HG03521 (cell line): Measurements from ENCODE around the gene C19orf25.
"Not testable (repeated sequence)": the region's sequence is repeated elsewhere in the genome, so short reads cannot be mapped to it uniquely, and the experiment has no call there.

ENCODE experiments used
- ATAC-seq: cut with Tn5 transposase; IDR thresholded peaks from one replicate; pipeline ENCODE4 v1.9.1; 2021; ENCODE audit warnings: mild to moderate bottlenecking, moderate library complexity; ENCODE audit not compliant: unreplicated experiment

C19orf25 gene

DNA sequence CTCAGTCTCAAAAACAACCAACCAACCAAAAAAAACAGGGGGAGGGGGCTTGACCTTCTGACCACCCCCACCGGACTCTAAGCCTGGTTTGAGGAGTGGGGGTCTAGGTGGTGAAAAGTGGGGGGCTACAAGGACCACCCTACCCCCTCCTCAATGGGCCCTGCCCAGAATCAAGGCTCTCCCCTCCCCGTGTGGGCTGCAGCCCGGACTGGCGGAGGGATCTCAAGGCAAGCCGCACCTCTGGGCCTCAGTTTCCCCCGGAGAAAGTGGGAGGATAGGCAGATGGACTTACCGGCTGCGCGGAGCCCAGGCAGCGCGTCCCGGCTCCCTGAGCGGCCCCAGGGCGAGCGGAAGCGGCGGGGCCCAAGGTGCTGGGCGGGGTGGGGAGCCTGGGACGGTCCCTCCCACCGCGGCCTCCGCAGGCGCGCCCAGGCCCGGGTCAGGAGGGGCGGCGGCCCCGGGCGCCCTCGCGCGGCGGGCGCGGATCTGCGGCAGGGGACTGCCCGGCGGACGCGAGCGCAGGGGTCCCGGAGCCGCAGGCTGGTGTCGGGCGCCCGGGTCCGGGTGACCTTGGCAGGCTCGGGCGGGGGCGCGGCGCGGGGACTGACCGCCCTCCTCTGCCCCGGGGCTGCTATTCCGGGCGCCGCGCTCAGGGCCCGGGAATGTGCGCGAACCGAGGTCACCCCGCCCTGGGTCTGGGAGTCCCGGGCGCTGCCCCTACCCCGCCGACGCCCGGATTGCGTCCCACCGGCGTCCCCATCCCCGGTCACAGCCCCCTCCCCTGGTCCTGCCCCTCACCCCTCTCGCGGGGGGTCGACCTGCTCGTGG is 33.9 kb upstream of the C19orf25 start, which contains the start of gene ADAMTSL5:
ADAMTSL5 (minus strand) TSS at position 349 of the 828 bp plus-strand sequence. CDS start 2,076 bp downstream, outside the sequence.
- ATAC-seq = no peak

DNA sequence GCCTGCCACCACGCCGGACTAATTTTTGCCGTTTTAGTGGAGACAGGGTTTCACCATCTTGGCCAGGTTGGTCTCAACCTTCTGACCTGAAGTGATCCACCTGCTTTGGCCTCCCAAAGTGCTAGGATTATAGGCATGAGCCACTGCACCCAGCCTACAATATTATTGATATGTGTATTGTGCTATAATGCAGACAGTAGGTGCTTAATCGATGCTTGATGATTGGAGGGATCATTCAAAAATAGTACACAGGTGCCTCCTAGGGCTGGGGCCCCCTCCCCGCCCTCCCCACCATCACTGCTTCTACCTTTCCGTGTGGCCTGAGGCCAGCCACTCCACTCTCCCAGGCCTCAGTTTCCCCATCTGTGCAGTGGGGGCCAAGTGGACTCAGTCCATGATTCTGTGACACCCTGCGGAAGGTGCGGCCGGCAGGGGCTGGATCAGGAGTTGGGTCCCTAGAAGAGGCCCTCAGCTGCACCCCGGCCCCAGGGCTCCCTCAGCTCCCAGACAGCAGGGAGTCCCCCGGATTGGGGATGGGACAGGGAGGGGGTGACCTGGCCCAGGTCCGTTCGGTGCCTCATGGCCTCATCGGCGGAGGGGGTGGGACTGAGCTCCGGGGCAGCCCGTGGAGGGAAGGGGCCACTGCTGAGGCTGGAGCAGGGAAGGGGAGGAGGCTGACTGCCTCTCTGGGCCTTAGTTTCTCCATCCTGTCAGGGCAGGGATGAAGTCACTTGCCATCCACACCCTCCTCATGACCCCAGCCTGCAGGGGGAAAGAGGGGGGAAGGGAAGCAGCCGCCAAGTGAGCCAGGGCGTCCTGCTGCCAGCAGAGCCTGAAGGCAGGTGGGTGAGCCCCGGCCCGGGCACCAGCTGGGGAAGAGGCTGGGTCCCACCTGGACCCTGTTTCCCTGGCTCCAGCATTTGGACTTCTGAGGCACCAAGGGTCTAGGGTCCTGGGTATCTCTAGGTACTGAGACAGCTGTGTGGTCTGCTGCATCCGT is 32.6 kb upstream of the C19orf25 start:
- no peak for ATAC-seq

DNA sequence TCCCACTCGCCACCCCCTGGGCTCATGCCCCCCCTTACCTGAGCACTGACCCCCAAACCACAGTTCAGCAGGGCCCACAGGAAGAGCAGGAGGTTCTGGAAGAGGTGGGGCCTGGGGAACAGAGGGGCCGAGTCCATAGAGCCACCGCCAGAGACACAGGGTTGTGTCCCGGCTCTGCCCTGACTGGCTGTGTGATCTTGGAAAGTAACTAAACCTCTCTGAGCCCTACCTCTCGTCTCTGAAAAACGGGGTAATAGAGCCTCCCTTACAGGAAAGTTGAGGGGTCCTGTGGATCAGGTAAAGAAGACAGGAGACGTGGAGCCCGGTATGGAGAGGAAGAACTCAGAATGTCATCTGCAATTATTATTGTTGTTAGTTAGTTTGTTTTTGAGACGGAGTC is 31.8 kb upstream of the C19orf25 start:
- no peak for ATAC-seq

DNA sequence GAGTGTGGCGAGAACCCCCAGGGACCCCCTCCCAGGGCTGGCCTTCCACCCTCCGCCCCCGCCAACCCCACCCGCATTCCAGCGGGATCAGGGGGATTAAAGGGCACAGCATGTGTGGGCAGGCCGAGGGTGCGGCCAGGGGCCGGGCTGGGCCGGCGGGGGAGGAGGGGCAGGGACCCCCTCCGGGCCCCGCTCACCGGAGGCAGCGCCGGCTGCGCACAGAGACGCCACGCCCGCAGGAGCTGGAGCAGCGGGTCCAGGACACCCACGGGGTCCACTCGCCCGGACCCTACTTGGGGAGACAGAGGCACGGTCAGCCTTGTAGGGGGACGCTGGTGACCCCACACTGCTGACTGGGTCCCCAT is 31.4 kb upstream of the C19orf25 start:
- no peak for ATAC-seq

DNA sequence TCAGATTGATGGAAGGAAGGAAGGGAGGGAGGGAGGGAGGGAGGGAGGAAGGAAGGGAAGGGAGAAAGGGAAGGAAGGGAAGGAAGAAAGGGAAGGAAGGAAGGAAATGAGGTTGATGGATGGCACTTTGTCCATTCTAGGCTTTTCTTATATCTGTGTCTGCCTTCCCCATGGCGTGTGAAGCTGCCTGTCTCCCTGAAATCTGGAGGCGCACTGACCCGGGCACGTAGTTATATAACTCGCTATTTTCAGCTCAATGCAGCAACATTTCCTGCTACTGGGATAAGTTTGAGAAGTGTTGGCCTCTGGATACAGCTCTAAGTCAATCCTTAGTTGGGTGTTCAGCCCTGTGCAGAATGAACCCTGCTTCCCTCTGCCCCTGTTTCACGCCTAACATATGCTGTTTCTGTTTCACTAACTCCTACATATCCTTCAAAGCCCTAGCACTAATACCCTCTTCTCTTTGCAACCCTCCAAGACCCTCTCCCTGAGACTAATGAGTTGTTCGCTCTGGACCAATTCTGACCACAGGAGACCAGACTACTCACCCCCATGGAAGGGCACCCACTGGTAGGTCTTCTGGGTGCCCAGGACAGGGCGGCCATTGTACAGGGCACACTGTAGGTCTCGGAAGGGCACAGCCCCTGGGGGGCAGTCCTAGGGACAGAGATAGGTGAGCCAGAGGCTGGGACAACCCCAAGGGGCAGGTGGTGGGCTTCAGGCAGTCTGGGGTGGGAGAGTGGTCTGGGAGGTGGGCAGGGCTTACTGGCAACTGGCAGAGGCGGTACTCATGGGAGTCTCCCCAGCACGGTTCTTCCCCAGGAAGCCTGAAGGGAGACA is 30.8 kb upstream of the C19orf25 start:
- no peak for ATAC-seq

DNA sequence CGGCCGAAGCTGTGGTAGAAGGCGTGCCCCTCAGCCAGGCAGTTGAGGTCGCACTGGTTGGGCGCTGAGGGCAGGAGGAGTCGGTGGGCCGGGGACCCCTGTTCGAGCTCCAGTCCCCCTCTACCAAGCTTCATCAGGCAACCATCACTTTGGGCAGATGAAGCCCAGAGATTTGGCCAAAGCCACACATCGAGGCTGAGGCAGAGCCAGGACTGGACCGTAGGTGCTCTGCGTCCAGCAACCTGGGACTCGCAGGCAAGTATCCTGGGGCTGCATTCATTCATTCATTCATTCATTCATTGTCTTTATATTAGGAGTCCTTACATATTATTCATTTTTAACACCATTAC is 29.5 kb upstream of the C19orf25 start:
- no peak for ATAC-seq

DNA sequence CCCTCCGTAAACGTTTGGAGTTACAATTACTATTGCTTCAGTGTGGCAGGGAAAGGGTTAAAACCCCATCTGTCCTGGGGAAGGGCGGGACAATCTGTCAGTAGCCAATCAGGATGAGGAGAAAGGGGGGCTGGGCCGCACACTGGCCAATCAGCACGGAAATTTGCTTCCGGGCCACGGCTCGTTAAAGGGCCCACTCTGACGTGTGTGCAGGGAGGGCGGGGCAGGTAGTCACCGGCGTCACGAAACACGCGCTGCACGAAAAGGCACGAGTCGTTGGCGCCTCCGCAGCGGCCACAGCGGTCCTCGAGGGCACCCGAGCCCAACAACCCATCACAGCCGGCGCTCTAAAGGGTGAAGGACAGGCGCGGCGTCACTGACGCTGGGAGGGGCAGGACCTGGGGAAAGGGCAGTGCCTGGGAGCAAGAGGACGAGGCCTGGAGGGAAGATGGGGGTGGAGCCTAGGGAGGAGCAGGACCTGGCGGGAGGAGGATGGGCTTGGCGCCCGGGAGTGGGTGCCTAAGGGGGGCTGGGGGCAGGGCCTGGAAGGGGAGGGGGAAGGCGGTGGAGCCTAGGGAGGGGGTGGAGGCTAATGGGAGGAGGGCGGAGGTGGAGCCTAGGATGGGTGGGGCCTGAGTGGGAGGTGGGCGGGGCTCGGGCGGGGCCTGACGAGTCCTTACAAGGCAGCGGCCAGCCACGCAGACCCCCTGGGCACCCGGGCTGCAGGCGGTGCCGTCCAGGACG is 28.9 kb upstream of the C19orf25 start:
- ATAC-seq = no peak

DNA sequence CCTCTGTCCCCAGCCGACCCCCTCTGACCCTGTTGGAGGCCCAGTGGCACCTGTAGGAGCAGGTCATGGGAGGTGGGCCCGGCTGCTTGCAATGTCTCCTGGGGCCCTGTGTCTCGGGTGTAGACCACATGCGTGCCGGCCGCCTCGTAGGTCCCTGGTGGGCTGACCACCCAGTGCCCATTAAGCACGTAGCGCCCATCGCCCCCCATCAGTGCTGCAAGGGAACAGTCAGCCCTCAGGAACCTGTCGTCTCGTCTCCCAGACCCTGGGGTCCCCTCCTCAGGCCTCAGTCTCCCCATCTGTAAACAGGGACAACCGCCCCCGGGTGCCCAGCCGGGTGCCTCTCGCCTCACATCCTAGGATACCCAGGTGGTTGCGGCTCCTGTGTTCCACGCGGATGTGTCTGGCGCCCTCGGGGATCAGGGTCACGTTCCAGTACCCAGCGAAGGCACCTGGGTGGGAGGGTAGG is 28.2 kb upstream of the C19orf25 start:
- no peak for ATAC-seq

DNA sequence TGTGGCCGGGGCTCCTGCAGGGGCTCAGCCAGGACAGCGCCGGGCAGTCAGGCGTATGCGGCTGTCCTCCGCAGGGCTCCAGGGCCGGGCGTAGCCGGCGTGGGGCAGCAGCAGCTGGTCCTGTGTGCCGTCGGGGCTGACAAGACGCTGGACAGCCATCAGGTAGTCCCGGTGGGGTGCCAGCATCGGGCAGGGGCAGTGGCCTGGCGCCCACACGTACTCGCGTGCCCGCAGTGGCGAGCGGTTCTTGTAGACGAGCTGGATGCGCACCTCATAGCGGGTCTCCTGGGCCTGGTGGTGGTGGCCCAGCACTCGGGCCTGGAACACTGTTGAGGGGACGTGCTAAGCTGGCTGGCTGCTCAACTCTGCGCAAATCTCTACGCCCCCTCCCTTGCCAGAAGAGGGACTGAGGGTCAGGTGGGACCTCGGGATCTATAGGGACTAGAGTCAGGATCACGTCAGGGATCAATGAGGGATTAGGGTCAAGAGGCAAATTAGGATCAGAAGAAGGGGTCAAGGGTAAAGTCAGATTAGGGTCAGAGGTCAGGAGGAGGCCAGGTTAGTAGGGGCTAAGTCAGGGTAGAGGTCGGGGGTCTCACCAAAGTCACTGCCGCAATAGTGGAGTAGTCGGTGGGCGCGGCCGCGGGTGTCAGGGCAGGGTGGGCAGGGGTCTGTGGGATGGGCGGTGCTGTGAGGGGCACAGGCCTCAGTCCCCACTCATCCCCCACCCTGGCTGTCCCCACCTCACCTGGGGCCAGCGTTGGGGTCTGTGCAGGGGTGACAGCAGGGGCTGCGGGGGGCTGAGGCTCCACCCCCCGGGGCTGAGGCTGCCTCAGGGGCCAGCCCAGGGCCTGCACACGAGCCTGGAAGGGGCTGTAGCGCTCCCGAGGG is 27.2 kb upstream of the C19orf25 start:
- ATAC-seq = no peak

DNA sequence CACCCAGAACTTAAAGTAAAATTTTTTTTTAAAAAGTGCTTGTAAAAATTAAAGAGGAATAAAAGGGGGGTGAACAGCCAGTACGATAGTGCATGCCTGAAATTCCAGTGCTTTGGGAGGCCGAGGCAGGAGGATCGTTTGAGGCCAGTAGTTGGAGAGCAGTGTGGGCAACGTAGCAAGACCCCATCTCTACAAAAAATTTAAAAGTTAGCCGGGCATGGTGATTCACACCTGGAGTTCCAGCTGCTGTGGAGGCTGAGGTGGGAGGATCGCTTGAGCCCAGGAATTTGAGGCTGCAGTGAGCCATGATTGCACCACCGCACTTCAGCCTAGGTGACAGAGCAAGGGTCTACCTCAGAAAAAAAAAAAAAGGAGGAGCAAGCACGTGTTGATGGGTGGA is 26.0 kb upstream of the C19orf25 start:
- no peak for ATAC-seq

DNA sequence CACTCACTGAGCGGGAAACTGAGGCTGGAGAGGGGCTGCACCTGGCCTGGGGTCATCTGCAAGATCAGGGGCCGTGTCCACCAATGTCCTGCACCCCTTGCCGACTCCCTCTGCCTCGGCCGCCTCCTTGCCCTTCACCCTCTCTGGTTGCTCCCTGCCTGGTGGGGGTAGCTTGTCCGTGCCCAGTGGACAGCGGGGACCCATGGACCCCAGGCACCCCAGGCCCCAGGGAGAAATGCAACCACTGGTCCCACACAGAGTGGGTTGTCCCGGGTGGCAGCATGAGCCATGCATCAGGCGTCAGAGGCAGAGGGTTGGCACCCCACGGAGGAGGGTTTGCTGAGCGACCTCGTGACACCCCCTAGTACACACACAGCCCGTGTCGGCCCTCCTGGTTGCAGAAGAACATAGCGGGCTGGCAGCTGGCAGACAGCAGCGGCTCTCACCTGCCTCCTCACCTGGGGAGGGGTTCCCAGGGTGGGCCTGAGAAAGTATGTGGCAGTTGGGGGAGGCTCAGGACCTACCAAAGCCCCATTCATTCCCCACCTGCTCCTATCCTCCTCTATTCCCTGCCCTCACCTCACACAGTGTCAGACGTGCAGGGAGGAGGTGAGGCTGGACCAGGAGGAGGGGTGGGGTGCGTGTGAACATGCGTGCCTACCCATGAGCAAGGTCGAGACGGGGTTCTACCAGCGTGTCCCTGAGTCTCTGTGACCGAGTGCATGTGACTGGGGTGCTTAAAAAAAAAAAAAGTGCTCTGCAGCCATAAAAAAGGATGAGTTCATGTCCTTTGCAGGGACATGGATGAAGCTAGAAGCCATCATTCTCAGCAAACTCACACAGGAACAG is 25.1 kb upstream of the C19orf25 start:
- ATAC-seq = no peak

DNA sequence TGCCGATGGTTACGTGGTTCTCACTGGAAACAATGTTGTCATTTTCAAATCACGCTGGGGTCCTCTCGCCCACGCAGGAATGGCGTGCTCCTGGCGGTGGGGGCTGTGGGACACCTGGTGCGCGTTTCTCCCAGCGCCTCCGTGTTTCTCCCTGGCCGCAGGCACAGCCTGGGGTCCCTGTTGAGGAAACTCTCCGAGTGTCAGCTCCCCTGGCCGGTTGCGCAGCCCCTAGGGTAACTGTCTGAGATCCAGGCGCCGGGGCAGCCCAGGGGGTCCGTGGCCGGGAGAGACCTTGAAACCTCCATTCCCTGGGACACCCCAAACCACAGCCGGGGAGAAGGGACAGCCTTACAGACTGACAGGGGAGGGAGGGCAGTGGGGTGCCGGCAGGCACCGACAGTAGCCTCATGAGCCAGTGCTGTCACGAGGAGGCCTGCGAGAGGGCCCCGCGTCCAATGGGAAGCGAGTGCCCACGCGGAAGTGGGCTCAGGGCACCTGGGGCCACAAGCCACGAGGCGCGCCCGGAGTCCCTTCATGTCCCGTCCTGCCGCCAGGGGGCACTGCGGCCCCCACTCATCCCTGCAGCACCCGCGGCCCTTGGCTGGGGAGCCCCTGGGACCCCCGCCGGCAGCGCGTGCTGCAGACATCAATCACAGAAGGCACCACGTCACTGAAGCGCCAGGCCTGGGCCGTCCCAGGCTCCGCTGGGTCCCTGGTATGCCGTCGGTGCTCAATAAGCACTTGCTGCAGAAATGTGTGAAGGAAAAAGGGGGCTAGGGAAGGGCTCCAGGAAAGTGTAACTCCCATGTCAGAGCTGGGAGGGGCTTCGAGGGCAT is 24.3 kb upstream of the C19orf25 start:
- ATAC-seq = no peak

DNA sequence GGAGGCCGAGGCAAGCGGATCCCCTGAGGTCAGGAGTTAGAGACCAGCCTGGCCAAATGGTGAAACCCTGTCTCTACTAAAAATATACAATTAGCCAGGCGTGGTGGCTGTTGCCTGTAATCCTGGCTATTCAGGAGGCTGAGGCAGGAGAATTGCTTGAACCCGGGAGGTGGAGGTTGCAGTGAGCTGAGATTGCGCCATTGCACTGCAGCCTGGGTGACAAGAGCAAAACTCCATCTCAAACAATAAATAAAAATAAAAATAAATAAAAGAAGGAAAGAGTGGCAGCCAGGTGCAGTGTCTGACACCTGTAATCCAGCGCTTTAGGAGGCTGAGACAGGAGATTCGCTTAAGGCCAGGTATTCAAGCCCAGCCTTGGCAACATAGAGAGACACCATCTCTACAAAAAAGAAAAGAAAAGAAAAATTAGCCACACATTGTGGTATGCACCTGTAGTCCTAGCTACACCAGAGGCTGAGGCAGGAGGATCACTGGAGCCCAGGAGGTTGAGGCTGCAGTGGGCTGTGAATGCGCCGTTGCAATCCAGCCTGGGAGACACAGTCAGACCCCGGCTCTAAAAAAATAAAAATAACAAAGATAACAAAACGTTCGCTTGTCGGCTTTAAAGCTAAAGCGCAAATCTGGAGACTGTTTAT is 23.5 kb upstream of the C19orf25 start:
- ATAC-seq = no peak

DNA sequence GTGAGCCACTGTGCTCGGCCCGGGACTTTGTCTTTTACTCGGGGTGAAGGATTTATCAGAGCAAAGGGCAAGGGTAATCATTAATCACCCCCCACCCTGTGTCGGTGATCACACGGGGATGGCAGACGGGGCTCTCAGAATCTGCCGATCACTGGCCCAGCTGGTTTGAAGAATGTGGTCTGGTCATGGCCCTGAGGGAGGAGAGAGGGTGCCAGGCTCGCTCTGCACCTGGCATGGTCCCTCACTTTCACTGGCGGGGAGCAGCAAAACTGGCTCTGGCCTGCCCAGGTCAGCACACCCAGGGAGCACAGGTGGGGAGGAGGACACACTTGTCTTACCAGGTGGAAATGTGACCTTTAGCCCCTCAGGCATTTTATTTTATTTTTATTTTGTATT is 22.2 kb upstream of the C19orf25 start:
- no peak for ATAC-seq

DNA sequence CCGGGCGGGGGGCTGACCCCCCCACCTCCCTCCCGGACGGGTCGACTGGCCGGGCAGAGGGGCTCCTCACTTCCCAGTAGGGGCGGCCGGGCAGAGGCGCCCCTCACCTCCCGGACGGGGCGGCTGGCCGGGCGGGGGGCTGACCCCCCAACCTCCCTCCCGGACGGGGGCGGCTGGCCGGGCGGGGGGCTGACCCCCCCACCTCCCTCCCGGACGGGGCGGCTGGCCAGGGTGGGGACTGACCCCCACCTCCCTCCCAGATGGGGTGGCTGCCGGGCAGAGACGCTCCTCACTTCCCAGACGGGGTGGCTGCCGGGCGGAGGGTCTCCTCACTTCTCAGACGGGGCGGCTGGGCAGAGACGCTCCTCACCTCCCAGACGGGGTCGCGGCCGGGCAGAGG is 20.2 kb upstream of the C19orf25 start:
- ATAC-seq = not testable (repeated sequence)

DNA sequence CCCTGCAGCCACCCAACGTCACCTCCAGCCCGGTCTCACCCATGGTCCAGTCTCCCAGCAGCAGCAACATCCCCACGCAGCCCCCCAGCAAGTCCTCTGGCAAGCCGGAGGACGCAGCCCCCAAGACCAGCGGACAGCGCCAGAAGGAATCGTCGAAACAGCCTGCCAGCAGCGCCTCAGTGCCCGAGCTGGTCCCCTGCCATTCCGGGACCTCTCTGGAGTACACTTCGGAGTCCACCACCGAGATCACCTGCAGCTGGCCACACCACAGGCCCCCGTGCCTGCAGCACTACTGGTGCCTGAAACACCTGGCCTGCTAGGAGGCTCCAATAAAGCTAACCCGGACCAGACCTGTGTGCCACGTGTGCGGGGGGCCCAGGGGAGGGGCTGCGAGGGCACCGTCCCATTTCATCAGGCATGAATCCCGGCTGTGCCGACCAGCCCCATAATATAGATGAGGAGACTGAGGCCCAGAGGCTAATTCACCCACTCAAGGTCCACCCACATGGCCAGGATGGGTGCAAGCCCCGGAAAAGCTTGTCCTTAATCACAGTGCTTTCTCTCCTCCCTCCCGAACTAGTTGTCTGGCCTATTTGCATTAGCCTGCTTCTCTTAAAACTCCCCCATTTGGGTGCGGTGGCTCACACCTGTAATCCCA is 18.7 kb upstream of the C19orf25 start:
- ATAC-seq = no peak
